Osteoblast (primary cell): ENCODE measurements around the gene PDE10A. TPM values are rescaled to one million over a fixed set of nuclear protein-coding genes. Genes with fewer than 3 reads are reported as not detected.
"Not testable (repeated sequence)": the region's sequence is repeated elsewhere in the genome, so short reads cannot be mapped to it uniquely, and the experiment has no call there.

Experiments
- DNase-seq: peaks from one replicate; pipeline ENCODE4 v3.0.0; 2011; ENCODE audit warnings: low spot score, mixed read lengths; ENCODE audit not compliant: insufficient read length; ENCODE audit errors: missing footprints
- H2AFZ ChIP-seq: 2 replicates; pipeline ENCODE4 v1.6.0; 2011; ENCODE audit warnings: mild to moderate bottlenecking, low read length
- H3K27ac ChIP-seq: 2 replicates; pipeline ENCODE4 v1.5.1; 2011; ENCODE audit warnings: mild to moderate bottlenecking, low read depth, low read length, moderate library complexity
- H3K27me3 ChIP-seq: 2 replicates; pipeline ENCODE4 v1.6.0; 2012; ENCODE audit warnings: mild to moderate bottlenecking, control low read depth, inconsistent platforms, low read length, moderate library complexity; ENCODE audit not compliant: insufficient read depth
- H3K36me3 ChIP-seq: 2 replicates; pipeline ENCODE4 v1.5.1; 2011; ENCODE audit warnings: mild to moderate bottlenecking, low read length, control low read depth, moderate library complexity; ENCODE audit not compliant: insufficient read depth
- H3K4me1 ChIP-seq: 2 replicates; pipeline ENCODE4 v1.5.1; 2011; ENCODE audit warnings: mild to moderate bottlenecking, low read length, control low read depth, moderate library complexity; ENCODE audit not compliant: insufficient read depth
- H3K4me2 ChIP-seq: 2 replicates; pipeline ENCODE4 v1.6.0; 2011; ENCODE audit warnings: mild to moderate bottlenecking, low read length; ENCODE audit not compliant: insufficient read depth
- H3K4me3 ChIP-seq: fragments of 200-600 bp; sonication (generic); 3 replicates; pipeline ENCODE4 v1.5.1; 2012; ENCODE audit warnings: mild to moderate bottlenecking, low read length, inconsistent platforms; ENCODE audit not compliant: insufficient read depth
- H3K79me2 ChIP-seq: 2 replicates; pipeline ENCODE4 v1.6.0; 2012; ENCODE audit warnings: mild to moderate bottlenecking, low read length, control low read depth, inconsistent platforms; ENCODE audit not compliant: insufficient read depth
- H3K9me3 ChIP-seq: 2 replicates; pipeline ENCODE4 v1.5.1; 2011; ENCODE audit warnings: low read depth, low read length, control low read depth
- H4K20me1 ChIP-seq: 2 replicates; pipeline ENCODE4 v1.6.0; 2012; ENCODE audit warnings: mild to moderate bottlenecking, low read length, control low read depth; ENCODE audit not compliant: insufficient read depth
- total RNA-seq: library from RNA; depleted of rRNA; stranded (reverse); fragments of >200 nt; gene quantifications from 2 replicates; pipeline ENCODE4 v1.2.3, GENCODE V29; 2012
- TF ChIP-seq, protein P1 (sequence below): IDR thresholded peaks from 2 replicates; pipeline ENCODE4 v1.5.1; 2011; ENCODE audit warnings: mild to moderate bottlenecking, low read depth, low read length, moderate library complexity; ENCODE audit errors: extremely low read depth

PDE10A gene
- total RNA-seq, 1 donor, result 3.3 TPM

GRCh38 chr6:165611294-165611693, 51.7 kb downstream of the PDE10A start:
- no peak overlapping the region for H3K27ac ChIP-seq
- no peak overlapping the region for H2AFZ ChIP-seq
- no peaks in the 10 kb centered on the region for H3K36me3 ChIP-seq
- no peaks in the 10 kb centered on the region for H3K9me3 ChIP-seq
- H4K20me1 ChIP-seq, result no peaks in the 10 kb centered on the region
- TF ChIP-seq, protein P1, sequence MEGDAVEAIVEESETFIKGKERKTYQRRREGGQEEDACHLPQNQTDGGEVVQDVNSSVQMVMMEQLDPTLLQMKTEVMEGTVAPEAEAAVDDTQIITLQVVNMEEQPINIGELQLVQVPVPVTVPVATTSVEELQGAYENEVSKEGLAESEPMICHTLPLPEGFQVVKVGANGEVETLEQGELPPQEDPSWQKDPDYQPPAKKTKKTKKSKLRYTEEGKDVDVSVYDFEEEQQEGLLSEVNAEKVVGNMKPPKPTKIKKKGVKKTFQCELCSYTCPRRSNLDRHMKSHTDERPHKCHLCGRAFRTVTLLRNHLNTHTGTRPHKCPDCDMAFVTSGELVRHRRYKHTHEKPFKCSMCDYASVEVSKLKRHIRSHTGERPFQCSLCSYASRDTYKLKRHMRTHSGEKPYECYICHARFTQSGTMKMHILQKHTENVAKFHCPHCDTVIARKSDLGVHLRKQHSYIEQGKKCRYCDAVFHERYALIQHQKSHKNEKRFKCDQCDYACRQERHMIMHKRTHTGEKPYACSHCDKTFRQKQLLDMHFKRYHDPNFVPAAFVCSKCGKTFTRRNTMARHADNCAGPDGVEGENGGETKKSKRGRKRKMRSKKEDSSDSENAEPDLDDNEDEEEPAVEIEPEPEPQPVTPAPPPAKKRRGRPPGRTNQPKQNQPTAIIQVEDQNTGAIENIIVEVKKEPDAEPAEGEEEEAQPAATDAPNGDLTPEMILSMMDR, result no peak
- no peaks in the 10 kb centered on the region for H3K27me3 ChIP-seq
- no peak for DNase-seq
- H3K4me1 ChIP-seq, result no peaks in the 10 kb centered on the region
- no peak overlapping the region for H3K4me2 ChIP-seq
- no peak overlapping the region for H3K4me3 ChIP-seq
- peaks cover 2% of the 10 kb centered on the region for H3K79me2 ChIP-seq

DNA sequence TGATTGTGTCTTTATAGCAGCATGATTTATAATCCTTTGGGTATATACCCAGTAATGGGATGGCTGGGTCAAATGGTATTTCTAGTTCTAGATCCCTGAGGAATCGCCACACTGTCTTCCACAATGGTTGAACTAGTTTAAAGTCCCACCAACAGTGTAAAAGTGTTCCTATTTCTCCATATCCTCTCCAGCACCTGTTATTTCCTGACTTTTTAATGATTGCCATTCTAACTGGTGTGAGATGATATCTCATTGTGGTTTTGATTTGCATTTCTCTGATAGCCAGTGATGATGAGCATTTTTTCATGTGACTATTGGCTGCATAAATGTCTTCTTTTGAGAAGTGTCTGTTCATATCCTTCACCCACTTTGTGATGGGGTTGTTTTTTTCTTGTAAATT, 54.5 kb downstream of the PDE10A start:
- not testable (repeated sequence) for H3K9me3 ChIP-seq, H3K79me2 ChIP-seq, H3K4me3 ChIP-seq, H3K4me1 ChIP-seq, H3K27ac ChIP-seq, H4K20me1 ChIP-seq, H2AFZ ChIP-seq, H3K4me2 ChIP-seq, DNase-seq, H3K36me3 ChIP-seq, H3K27me3 ChIP-seq

DNA sequence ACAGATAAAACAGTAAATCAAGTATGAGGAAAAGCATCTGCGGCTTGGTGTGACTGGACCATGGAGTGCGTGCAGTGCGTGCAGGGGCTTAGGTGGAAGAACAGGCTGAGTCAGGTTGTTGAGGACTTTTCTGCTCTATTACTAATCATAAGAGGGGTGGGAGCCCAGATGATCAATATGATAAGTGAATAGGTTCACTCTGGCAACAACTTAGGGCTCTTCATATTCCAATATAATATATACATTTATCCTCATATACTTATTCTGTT, 56.4 kb downstream of the PDE10A start:
- H3K79me2 ChIP-seq, result no peaks in the 10 kb centered on the region
- TF ChIP-seq, protein P1, result no peak
- no peak overlapping the region for H2AFZ ChIP-seq
- H3K4me2 ChIP-seq, result no peak overlapping the region
- H3K4me3 ChIP-seq, result no peak overlapping the region
- H3K27ac ChIP-seq, result no peak overlapping the region
- H4K20me1 ChIP-seq, result no peaks in the 10 kb centered on the region
- H3K36me3 ChIP-seq, result no peaks in the 10 kb centered on the region
- no peaks in the 10 kb centered on the region for H3K4me1 ChIP-seq
- no peaks in the 10 kb centered on the region for H3K9me3 ChIP-seq
- DNase-seq, result no peak
- H3K27me3 ChIP-seq, result no peaks in the 10 kb centered on the region

DNA sequence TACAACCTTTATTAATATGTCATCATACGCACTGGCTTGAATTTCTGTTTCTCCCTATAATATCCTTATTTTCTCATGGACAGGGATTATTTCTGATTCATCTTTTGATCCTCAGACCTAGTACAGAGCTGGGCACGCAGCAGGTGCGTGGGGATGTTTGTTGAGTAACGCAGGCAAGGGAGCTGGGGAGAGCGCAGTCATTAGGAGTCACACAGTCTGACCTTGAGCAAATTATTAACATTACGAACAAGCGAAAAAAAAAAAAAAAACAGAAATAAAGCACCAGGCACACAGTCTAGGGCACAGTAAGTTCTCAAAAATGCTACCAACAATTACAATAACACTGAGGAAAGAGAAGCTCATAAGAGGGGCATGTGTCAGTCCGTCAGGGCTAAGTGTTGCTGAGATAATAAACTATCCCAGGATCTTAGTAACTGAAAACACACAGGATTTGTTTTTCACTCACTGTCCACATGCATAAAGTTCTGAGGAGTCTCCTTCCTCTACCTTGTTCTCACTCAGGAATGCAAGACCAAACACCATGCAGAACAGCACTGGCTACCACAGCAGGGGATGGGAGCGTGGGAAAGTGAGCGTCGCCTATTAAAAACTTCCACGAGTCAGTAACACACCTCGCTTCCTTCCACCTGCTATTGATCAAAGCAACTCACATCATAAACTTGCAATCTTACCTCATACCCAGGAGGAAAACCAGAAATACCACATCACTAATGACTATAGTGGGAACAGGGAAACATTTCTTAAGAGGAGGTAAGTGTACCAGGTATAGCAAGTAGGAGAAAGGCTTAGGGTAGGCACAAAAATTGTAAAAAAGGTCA, 56.9 kb downstream of the PDE10A start:
- Histone ChIP-seq H3K27me3 (no peaks in the 10 kb centered on the region), H3K4me1 (no peaks in the 10 kb centered on the region), H3K9me3 (no peaks in the 10 kb centered on the region), H3K36me3 (no peaks in the 10 kb centered on the region), H3K79me2 (no peaks in the 10 kb centered on the region), H3K27ac (no peak overlapping the region), H3K4me3 (no peak overlapping the region), H4K20me1 (no peaks in the 10 kb centered on the region), H3K4me2 (no peak overlapping the region), H2AFZ (no peak overlapping the region)
- TF ChIP-seq, protein P1, result no peak
- no peak for DNase-seq
